SK-N-SH treated with all-trans-retinoic acid at 6 μM for 48 hours (cell line): ENCODE results near the gene RNF215.

Experiments used
- ATAC-seq: fragments of 200-7000 bp; cut with Tn5 transposase; 3 replicates; pipeline ENCODE4 v1.9.1; 2020; ENCODE audit warnings: mild to moderate bottlenecking, moderate library complexity
- ARNTL ChIP-seq: fragments of 450-650 bp; formaldehyde crosslinking; IDR thresholded peaks from 2 replicates; pipeline ENCODE4 v1.5.0; 2020; ENCODE audit warnings: low read depth, mild to moderate bottlenecking, moderate library complexity, borderline replicate concordance
- BACH2 ChIP-seq: fragments of 250-450 bp; sonication (Bioruptor Pico); IDR thresholded peaks from 2 replicates; pipeline ENCODE4 v1.9.0; 2021; ENCODE audit warnings: mild to moderate bottlenecking, borderline replicate concordance
- ESRRG ChIP-seq: fragments of 250-450 bp; sonication (Bioruptor Pico); IDR thresholded peaks from 2 replicates; pipeline ENCODE4 v1.6.1; 2021; ENCODE audit warnings: mild to moderate bottlenecking
- GLIS3 ChIP-seq: fragments of 250-450 bp; sonication (Bioruptor Pico); IDR thresholded peaks from 2 replicates; pipeline ENCODE4 v1.5.0; 2020; ENCODE audit warnings: mild to moderate bottlenecking, moderate library complexity
- ISL1 ChIP-seq: fragments of 250-450 bp; sonication (Bioruptor Pico); IDR thresholded peaks from 2 replicates; pipeline ENCODE4 v2.1.2; 2022; ENCODE audit warnings: mild to moderate bottlenecking, moderate library complexity
- OSR1 ChIP-seq: fragments of 250-450 bp; sonication (Bioruptor Pico); IDR thresholded peaks from 2 replicates; pipeline ENCODE4 v1.8.0; 2022; ENCODE audit warnings: moderate library complexity, mild to moderate bottlenecking, inconsistent platforms
- PPARA ChIP-seq: fragments of 250-450 bp; sonication (Bioruptor Pico); IDR thresholded peaks from 2 replicates; pipeline ENCODE4 v1.5.0; 2020; ENCODE audit warnings: mild to moderate bottlenecking, borderline replicate concordance
- RARB ChIP-seq: fragments of 250-450 bp; sonication (Bioruptor Pico); IDR thresholded peaks from 2 replicates; pipeline ENCODE4 v1.8.0; 2021; ENCODE audit warnings: mild to moderate bottlenecking, moderate library complexity
- SNAI2 ChIP-seq: fragments of 250-450 bp; sonication (Bioruptor Pico); IDR thresholded peaks from 2 replicates; pipeline ENCODE4 v1.5.0; 2020; ENCODE audit warnings: mild to moderate bottlenecking, moderate library complexity
- TCF4 ChIP-seq: fragments of 250-450 bp; sonication (Bioruptor Pico); IDR thresholded peaks from 2 replicates; pipeline ENCODE4 v1.8.0; 2021; ENCODE audit warnings: mild to moderate bottlenecking, moderate library complexity, borderline replicate concordance
- TOX ChIP-seq: fragments of 250-450 bp; sonication (Bioruptor Pico); IDR thresholded peaks from 2 replicates; pipeline ENCODE4 v1.8.0; 2021; ENCODE audit warnings: mild to moderate bottlenecking, moderate library complexity, borderline replicate concordance
- ZC3H10 ChIP-seq: fragments of 250-450 bp; sonication (Bioruptor Pico); IDR thresholded peaks from 2 replicates; pipeline ENCODE4 v1.5.1; 2021; ENCODE audit warnings: mild to moderate bottlenecking, moderate library complexity
- ZFP3 ChIP-seq: fragments of 250-450 bp; sonication (Bioruptor Pico); IDR thresholded peaks from 2 replicates; pipeline ENCODE4 v1.5.0; 2020; ENCODE audit warnings: mild to moderate bottlenecking, moderate library complexity
- ZFP30 ChIP-seq: fragments of 450-650 bp; formaldehyde crosslinking; IDR thresholded peaks from 2 replicates; pipeline ENCODE4 v1.5.0; 2022; ENCODE audit warnings: mild to moderate bottlenecking, moderate library complexity
- ZNF565 ChIP-seq: fragments of 450-650 bp; formaldehyde crosslinking; conservative IDR thresholded peaks from 2 replicates; pipeline ENCODE4 v1.5.0; 2020; ENCODE audit warnings: low read depth, mild to moderate bottlenecking, moderate library complexity
- ZNF70 ChIP-seq: fragments of 450-650 bp; formaldehyde crosslinking; IDR thresholded peaks from 2 replicates; pipeline ENCODE4 v1.5.0; 2020; ENCODE audit warnings: mild to moderate bottlenecking, moderate library complexity
- ZNF8 ChIP-seq: fragments of 450-650 bp; formaldehyde crosslinking; IDR thresholded peaks from 2 replicates; pipeline ENCODE4 v1.5.0; 2020; ENCODE audit warnings: mild to moderate bottlenecking, moderate library complexity
- TF ChIP-seq, protein P1 (sequence below): fragments of 250-450 bp; sonication (Bioruptor Pico); IDR thresholded peaks from 2 replicates; pipeline ENCODE4 v1.5.1; 2020; ENCODE audit warnings: low read depth, mild to moderate bottlenecking, moderate library complexity
- TF ChIP-seq, protein P2 (sequence below): fragments of 250-450 bp; sonication (Bioruptor Pico); IDR thresholded peaks from 2 replicates; pipeline ENCODE4 v1.8.0; 2021; ENCODE audit warnings: low read depth, mild to moderate bottlenecking, moderate library complexity, borderline replicate concordance
- TF ChIP-seq, protein P3 (sequence below): fragments of 250-450 bp; sonication (Bioruptor Pico); IDR thresholded peaks from 2 replicates; pipeline ENCODE4 v1.5.1; 2021; ENCODE audit warnings: mild to moderate bottlenecking, moderate library complexity
- TF ChIP-seq, protein P4 (sequence below): fragments of 250-450 bp; sonication (Bioruptor Pico); IDR thresholded peaks from 2 replicates; pipeline ENCODE4 v1.8.0; 2020; ENCODE audit warnings: mild to moderate bottlenecking, moderate library complexity, borderline replicate concordance
- TF ChIP-seq, protein P5 (sequence below): fragments of 250-450 bp; sonication (Bioruptor Pico); IDR thresholded peaks from 2 replicates; pipeline ENCODE4 v1.5.0; 2020; ENCODE audit warnings: mild to moderate bottlenecking, moderate library complexity

The RNF215 gene

DNA sequence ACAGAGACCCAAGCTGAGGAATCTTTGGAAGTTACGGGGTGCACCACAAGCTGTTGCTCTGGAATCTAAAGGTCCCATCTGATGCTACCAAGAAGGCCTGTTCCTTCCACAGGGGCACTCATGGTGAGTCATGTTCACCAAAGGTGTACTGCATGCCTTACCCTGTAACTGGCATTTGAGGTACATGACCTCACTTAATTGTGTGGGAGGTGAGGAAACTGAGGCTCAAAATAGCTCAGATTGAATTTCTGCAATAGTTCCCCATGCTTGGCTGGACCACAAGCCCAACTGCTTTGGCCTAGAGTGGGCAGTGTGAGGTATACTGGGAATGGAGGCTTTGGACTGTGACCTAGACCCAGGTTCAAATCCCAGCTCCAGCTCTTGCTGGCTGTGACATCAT, 46.6 kb upstream of the RNF215 start:
- ATAC-seq = no peak
- no peak for TF ChIP-seq SNAI2 (CRISPR knock-in tag)
- no peak for TF ChIP-seq OSR1
- TF ChIP-seq PPARA (CRISPR knock-in tag) = no peak
- TF ChIP-seq, protein P1, sequence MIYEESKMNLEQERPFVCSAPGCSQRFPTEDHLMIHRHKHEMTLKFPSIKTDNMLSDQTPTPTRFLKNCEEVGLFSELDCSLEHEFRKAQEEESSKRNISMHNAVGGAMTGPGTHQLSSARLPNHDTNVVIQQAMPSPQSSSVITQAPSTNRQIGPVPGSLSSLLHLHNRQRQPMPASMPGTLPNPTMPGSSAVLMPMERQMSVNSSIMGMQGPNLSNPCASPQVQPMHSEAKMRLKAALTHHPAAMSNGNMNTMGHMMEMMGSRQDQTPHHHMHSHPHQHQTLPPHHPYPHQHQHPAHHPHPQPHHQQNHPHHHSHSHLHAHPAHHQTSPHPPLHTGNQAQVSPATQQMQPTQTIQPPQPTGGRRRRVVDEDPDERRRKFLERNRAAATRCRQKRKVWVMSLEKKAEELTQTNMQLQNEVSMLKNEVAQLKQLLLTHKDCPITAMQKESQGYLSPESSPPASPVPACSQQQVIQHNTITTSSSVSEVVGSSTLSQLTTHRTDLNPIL (CRISPR knock-in tag) = no peak
- TF ChIP-seq, protein P2, sequence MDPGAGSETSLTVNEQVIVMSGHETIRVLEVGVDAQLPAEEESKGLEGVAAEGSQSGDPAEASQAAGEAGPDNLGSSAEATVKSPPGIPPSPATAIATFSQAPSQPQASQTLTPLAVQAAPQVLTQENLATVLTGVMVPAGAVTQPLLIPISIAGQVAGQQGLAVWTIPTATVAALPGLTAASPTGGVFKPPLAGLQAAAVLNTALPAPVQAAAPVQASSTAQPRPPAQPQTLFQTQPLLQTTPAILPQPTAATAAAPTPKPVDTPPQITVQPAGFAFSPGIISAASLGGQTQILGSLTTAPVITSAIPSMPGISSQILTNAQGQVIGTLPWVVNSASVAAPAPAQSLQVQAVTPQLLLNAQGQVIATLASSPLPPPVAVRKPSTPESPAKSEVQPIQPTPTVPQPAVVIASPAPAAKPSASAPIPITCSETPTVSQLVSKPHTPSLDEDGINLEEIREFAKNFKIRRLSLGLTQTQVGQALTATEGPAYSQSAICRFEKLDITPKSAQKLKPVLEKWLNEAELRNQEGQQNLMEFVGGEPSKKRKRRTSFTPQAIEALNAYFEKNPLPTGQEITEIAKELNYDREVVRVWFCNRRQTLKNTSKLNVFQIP (CRISPR knock-in tag) = no peak
- no peak for TF ChIP-seq ZC3H10 (CRISPR knock-in tag)
- no peak for TF ChIP-seq TCF4 (CRISPR knock-in tag)
- TF ChIP-seq ISL1 = no peak
- TF ChIP-seq GLIS3 = no peak
- TF ChIP-seq, protein P3, sequence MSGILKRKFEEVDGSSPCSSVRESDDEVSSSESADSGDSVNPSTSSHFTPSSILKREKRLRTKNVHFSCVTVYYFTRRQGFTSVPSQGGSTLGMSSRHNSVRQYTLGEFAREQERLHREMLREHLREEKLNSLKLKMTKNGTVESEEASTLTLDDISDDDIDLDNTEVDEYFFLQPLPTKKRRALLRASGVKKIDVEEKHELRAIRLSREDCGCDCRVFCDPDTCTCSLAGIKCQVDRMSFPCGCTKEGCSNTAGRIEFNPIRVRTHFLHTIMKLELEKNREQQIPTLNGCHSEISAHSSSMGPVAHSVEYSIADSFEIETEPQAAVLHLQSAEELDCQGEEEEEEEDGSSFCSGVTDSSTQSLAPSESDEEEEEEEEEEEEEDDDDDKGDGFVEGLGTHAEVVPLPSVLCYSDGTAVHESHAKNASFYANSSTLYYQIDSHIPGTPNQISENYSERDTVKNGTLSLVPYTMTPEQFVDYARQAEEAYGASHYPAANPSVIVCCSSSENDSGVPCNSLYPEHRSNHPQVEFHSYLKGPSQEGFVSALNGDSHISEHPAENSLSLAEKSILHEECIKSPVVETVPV (CRISPR knock-in tag) = no peak
- TF ChIP-seq, protein P4, sequence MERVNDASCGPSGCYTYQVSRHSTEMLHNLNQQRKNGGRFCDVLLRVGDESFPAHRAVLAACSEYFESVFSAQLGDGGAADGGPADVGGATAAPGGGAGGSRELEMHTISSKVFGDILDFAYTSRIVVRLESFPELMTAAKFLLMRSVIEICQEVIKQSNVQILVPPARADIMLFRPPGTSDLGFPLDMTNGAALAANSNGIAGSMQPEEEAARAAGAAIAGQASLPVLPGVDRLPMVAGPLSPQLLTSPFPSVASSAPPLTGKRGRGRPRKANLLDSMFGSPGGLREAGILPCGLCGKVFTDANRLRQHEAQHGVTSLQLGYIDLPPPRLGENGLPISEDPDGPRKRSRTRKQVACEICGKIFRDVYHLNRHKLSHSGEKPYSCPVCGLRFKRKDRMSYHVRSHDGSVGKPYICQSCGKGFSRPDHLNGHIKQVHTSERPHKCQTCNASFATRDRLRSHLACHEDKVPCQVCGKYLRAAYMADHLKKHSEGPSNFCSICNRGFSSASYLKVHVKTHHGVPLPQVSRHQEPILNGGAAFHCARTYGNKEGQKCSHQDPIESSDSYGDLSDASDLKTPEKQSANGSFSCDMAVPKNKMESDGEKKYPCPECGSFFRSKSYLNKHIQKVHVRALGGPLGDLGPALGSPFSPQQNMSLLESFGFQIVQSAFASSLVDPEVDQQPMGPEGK (CRISPR knock-in tag) = no peak
- no peak for TF ChIP-seq ESRRG (CRISPR knock-in tag)
- TF ChIP-seq BACH2 (CRISPR knock-in tag) = no peak
- no peak for TF ChIP-seq ZNF565 (CRISPR knock-in tag)
- TF ChIP-seq ZNF70 = no peak
- TF ChIP-seq ARNTL (CRISPR knock-in tag) = no peak
- TF ChIP-seq RARB (CRISPR knock-in tag) = no peak
- TF ChIP-seq, protein P5, sequence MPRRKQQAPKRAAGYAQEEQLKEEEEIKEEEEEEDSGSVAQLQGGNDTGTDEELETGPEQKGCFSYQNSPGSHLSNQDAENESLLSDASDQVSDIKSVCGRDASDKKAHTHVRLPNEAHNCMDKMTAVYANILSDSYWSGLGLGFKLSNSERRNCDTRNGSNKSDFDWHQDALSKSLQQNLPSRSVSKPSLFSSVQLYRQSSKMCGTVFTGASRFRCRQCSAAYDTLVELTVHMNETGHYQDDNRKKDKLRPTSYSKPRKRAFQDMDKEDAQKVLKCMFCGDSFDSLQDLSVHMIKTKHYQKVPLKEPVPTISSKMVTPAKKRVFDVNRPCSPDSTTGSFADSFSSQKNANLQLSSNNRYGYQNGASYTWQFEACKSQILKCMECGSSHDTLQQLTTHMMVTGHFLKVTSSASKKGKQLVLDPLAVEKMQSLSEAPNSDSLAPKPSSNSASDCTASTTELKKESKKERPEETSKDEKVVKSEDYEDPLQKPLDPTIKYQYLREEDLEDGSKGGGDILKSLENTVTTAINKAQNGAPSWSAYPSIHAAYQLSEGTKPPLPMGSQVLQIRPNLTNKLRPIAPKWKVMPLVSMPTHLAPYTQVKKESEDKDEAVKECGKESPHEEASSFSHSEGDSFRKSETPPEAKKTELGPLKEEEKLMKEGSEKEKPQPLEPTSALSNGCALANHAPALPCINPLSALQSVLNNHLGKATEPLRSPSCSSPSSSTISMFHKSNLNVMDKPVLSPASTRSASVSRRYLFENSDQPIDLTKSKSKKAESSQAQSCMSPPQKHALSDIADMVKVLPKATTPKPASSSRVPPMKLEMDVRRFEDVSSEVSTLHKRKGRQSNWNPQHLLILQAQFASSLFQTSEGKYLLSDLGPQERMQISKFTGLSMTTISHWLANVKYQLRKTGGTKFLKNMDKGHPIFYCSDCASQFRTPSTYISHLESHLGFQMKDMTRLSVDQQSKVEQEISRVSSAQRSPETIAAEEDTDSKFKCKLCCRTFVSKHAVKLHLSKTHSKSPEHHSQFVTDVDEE = no peak
- no peak for TF ChIP-seq ZFP30 (CRISPR knock-in tag)

DNA sequence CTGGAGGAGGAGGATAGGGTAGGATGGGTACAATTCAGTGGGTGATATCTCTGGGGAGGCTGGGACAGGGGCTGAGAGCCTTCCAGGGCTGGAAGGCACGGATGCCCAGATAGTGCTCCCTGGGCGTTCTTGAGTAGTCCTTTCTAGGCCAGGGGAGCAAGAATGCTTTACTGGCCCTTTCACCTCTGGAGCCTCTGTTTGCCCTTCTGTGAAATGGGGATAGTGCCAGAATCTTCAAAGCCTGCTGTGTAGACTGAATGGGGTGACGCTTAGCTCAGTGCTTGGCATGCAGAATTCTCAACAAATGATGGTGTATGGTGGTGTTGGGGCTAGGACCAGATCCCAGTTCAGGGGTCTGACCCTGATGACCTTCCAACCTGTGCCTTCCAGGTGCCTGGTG, 46.0 kb upstream of the RNF215 start:
- no peak for ATAC-seq
- no peak for TF ChIP-seq GLIS3
- TF ChIP-seq, protein P5 = no peak
- TF ChIP-seq, protein P3 (CRISPR knock-in tag) = no peak
- TF ChIP-seq ZFP3 (CRISPR knock-in tag) = no peak
- no peak for TF ChIP-seq ARNTL (CRISPR knock-in tag)
- no peak for TF ChIP-seq ZNF8
- TF ChIP-seq, protein P1 (CRISPR knock-in tag) = no peak
- TF ChIP-seq OSR1 = no peak
- TF ChIP-seq RARB (CRISPR knock-in tag) = no peak
- TF ChIP-seq, protein P4 (CRISPR knock-in tag) = no peak
- TF ChIP-seq ZFP30 (CRISPR knock-in tag) = no peak
- TF ChIP-seq BACH2 (CRISPR knock-in tag) = no peak
- no peak for TF ChIP-seq ZNF70
- no peak for TF ChIP-seq ZC3H10 (CRISPR knock-in tag)
- no peak for TF ChIP-seq TOX
- no peak for TF ChIP-seq ISL1
- no peak for TF ChIP-seq ESRRG (CRISPR knock-in tag)
